K562 (cell line): Measurements from ENCODE around the gene WNT3. TPM values are rescaled to one million over a fixed set of nuclear protein-coding genes. Genes with fewer than 3 reads are reported as not detected.
A peak's percentile ranks its signal among the peaks of the same experiment; 100 is the strongest.

Experiments used
- CBFA2T2 ChIP-seq: fragments of 450-650 bp; conservative IDR thresholded peaks from 2 replicates; pipeline ENCODE4 v1.6.1; 2017; ENCODE audit warnings: mild to moderate bottlenecking
- CBFA2T3 ChIP-seq: fragments of 450-650 bp; IDR thresholded peaks from 2 replicates; pipeline ENCODE4 v1.6.1; 2017
- CBFB ChIP-seq: sonication (generic); formaldehyde crosslinking; IDR thresholded peaks from 2 replicates; pipeline ENCODE4 v1.4.0; 2020; ENCODE audit warnings: mild to moderate bottlenecking, missing genetic modification reagents
- CXXC5 ChIP-seq: fragments of 250-450 bp; sonication (Bioruptor Pico); IDR thresholded peaks from 2 replicates; pipeline ENCODE4 v1.8.0; 2022; ENCODE audit warnings: inconsistent platforms, mild to moderate bottlenecking, moderate library complexity
- HNRNPL ChIP-seq: fragments of 200-400 bp; formaldehyde crosslinking; IDR thresholded peaks from 2 replicates; pipeline ENCODE4 v1.6.1; 2017; ENCODE audit warnings: low read depth, mild to moderate bottlenecking, low read length
- NFIC ChIP-seq: fragments of 450-650 bp; IDR thresholded peaks from 2 replicates; pipeline ENCODE4 v1.6.1; 2017; ENCODE audit warnings: mild to moderate bottlenecking, inconsistent platforms
- SIN3A ChIP-seq, 2 experiments: fragments of 150-350 bp in 1 of 2; IDR thresholded peaks; 2 replicates each; pipeline ENCODE4 v1.6.1; 2011 to 2016; ENCODE audit warnings: borderline replicate concordance in 2 of 2, low read depth in 2 of 2, low read length in 2 of 2, mild to moderate bottlenecking in 2 of 2, moderate library complexity in 2 of 2; ENCODE audit not compliant: control insufficient read depth in 1 of 2
- SNIP1 ChIP-seq: fragments of 450-650 bp; IDR thresholded peaks from 2 replicates; pipeline ENCODE4 v1.7.1; 2017; ENCODE audit warnings: low read depth, mild to moderate bottlenecking
- ZBTB17 ChIP-seq: fragments of 450-650 bp; formaldehyde crosslinking; IDR thresholded peaks from 2 replicates; pipeline ENCODE4 v1.4.0; 2020; ENCODE audit warnings: mild to moderate bottlenecking
- ZKSCAN1 ChIP-seq: fragments of 150-350 bp; IDR thresholded peaks from 2 replicates; pipeline ENCODE4 v1.6.1; 2016; ENCODE audit warnings: low read depth, low read length
- ZKSCAN3 ChIP-seq: fragments of 250-450 bp; sonication (Bioruptor Pico); IDR thresholded peaks from 2 replicates; pipeline ENCODE4 v1.4.0; 2020
- ZNF24 ChIP-seq: fragments of 450-650 bp; IDR thresholded peaks from 2 replicates; pipeline ENCODE4 v1.6.1; 2016
- ZNF316 ChIP-seq: fragments of 450-650 bp; IDR thresholded peaks from 2 replicates; pipeline ENCODE4 v1.6.1; 2016
- ZNF778 ChIP-seq: fragments of 450-650 bp; formaldehyde crosslinking; IDR thresholded peaks from 2 replicates; pipeline ENCODE4 v1.4.0; 2020; ENCODE audit warnings: mild to moderate bottlenecking, moderate library complexity
- polyA plus RNA-seq, 8 experiments: library from polyadenylated mRNA; depleted of rRNA in 4 of 8; stranded (reverse) in 5 of 8; unstranded in 3 of 8; fragments of >200 nt; fragmentation: Nextera tagmentation in 2 of 8; fragmentation: Illumina TruSeq in 1 of 8; extraction: Ambion mirVana in 2 of 8; extraction: Trizol in 1 of 8; gene quantifications; 2 replicates each; pipeline versions ENCODE4 v1.2.1 to v1.2.3, GENCODE V29; 2011 to 2014; ENCODE audit warnings: inconsistent platforms in 1 of 8, missing spikeins in 1 of 8
- total RNA-seq, 7 experiments: library from RNA; depleted of rRNA in 6 of 7; stranded (reverse); fragments of >200 nt in 6 of 7; fragmentation: Illumina TruSeq in 2 of 7; extraction: Trizol in 2 of 7; gene quantifications; 2 replicates each; pipeline versions ENCODE4 v1.2.1 to v1.2.3, GENCODE V29; 2011 to 2021; ENCODE audit warnings: low replicate concordance in 1 of 7
- TF ChIP-seq, protein P1 (sequence below): sonication (generic); formaldehyde crosslinking; IDR thresholded peaks from 2 replicates; pipeline ENCODE4 v1.8.0; 2022; ENCODE audit warnings: missing genetic modification reagents, mild to moderate bottlenecking, borderline replicate concordance
- TF ChIP-seq, protein P2 (sequence below), 2 experiments: fragments of 450-650 bp in 1 of 2; sonication (generic) in 1 of 2; formaldehyde crosslinking in 1 of 2; IDR thresholded peaks; 2 replicates each; pipeline versions ENCODE4 v1.7.1 to v1.9.0; 2016 to 2022; ENCODE audit warnings: inconsistent platforms in 1 of 2, mild to moderate bottlenecking in 1 of 2, missing genetic modification reagents in 1 of 2
- TF ChIP-seq, protein P3 (sequence below): fragments of 250-450 bp; sonication (Bioruptor Pico); IDR thresholded peaks from 2 replicates; pipeline ENCODE4 v1.4.0; 2020; ENCODE audit warnings: mild to moderate bottlenecking, moderate library complexity

The WNT3 gene
- total and polyA plus RNA-seq, 9 of the 15 experiments (the other 6 are each of a cell fraction or from before 2014, with no cell fraction given) = 1.5 to 6.1 (median 3.3) TPM

DNA sequence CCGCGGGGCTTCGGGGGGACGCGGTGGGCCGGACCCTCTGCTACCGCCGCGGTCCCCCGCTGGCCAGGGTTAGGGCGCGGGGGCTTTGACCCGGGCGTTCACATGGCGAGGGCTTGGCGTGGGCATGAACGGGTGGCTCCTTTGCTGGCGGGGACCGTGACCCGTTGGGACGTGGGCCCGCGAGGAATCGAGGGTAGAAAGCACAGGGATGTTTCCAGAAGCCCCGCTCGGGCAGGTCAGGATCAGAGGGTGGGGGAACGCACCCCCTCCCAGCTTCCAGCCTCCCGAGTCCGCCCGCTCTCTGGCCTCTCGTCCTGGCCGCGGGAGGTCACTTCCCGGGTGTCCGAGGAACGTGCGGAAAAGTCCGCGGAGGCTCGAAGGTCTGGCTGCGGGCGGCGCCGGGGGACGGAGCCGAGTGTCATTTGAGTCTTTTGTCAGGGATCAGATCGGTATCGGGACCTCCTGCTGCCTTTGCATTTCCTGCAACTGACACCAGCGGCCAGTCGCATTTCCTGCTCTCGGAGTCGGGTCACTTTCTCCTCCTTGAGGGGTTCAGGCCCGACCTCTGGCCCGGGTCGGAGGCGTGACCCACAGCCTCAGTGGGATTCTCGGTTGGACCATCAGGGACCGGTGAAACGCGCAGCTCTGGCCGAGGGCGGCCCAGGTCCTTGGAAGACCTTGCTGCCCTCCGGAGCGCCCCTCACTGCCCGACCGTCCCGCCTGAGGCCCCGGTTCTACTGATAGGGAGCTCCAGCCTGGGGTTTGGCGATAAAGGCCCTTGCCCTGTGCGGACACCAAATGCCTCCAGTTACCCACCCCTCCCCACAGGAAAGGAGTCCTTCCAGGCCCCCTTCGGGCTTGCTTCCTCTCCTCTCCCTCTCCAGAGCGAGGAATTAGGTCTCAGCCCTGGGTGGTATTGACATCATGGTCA, 702 bp upstream of the WNT3 start (continued):
- TF ChIP-seq, protein P1, sequence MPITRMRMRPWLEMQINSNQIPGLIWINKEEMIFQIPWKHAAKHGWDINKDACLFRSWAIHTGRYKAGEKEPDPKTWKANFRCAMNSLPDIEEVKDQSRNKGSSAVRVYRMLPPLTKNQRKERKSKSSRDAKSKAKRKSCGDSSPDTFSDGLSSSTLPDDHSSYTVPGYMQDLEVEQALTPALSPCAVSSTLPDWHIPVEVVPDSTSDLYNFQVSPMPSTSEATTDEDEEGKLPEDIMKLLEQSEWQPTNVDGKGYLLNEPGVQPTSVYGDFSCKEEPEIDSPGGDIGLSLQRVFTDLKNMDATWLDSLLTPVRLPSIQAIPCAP (CRISPR knock-in tag) = no peak
- TF ChIP-seq ZKSCAN1 (no peak), CBFA2T2 (peak; percentile 58), CXXC5 (CRISPR knock-in tag) (peak; percentile 73), ZNF316 (no peak), ZNF24 (no peak), SIN3A (IDR thresholded peaks at IDR 0.05; ENCODE audit: borderline replicate concordance in 2 of 2, control insufficient read depth in 1 of 2, low read depth in 2 of 2, low read length in 2 of 2) (no peak), ZKSCAN3 (CRISPR knock-in tag) (no peak), NFIC (peak; percentile 32), CBFB (CRISPR knock-in tag) (no peak), SNIP1 (peak; percentile 30; the same call in 1 of the 2 replicates), CBFA2T3 (peak; percentile 84), HNRNPL (peak; percentile 93; the same call in 1 of the 2 replicates), ZBTB17 (CRISPR knock-in tag) (no peak; the same call in 1 of the 2 replicates), ZNF778 (CRISPR knock-in tag) (no peak)
- TF ChIP-seq, protein P2, sequence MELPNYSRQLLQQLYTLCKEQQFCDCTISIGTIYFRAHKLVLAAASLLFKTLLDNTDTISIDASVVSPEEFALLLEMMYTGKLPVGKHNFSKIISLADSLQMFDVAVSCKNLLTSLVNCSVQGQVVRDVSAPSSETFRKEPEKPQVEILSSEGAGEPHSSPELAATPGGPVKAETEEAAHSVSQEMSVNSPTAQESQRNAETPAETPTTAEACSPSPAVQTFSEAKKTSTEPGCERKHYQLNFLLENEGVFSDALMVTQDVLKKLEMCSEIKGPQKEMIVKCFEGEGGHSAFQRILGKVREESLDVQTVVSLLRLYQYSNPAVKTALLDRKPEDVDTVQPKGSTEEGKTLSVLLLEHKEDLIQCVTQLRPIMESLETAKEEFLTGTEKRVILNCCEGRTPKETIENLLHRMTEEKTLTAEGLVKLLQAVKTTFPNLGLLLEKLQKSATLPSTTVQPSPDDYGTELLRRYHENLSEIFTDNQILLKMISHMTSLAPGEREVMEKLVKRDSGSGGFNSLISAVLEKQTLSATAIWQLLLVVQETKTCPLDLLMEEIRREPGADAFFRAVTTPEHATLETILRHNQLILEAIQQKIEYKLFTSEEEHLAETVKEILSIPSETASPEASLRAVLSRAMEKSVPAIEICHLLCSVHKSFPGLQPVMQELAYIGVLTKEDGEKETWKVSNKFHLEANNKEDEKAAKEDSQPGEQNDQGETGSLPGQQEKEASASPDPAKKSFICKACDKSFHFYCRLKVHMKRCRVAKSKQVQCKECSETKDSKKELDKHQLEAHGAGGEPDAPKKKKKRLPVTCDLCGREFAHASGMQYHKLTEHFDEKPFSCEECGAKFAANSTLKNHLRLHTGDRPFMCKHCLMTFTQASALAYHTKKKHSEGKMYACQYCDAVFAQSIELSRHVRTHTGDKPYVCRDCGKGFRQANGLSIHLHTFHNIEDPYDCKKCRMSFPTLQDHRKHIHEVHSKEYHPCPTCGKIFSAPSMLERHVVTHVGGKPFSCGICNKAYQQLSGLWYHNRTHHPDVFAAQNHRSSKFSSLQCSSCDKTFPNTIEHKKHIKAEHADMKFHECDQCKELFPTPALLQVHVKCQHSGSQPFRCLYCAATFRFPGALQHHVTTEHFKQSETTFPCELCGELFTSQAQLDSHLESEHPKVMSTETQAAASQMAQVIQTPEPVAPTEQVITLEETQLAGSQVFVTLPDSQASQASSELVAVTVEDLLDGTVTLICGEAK (IDR thresholded peaks at IDR 0.05) = peak; percentile 52
- TF ChIP-seq, protein P2 (CRISPR knock-in tag; IDR thresholded peaks at IDR 0.05) = no peak
- TF ChIP-seq, protein P3, sequence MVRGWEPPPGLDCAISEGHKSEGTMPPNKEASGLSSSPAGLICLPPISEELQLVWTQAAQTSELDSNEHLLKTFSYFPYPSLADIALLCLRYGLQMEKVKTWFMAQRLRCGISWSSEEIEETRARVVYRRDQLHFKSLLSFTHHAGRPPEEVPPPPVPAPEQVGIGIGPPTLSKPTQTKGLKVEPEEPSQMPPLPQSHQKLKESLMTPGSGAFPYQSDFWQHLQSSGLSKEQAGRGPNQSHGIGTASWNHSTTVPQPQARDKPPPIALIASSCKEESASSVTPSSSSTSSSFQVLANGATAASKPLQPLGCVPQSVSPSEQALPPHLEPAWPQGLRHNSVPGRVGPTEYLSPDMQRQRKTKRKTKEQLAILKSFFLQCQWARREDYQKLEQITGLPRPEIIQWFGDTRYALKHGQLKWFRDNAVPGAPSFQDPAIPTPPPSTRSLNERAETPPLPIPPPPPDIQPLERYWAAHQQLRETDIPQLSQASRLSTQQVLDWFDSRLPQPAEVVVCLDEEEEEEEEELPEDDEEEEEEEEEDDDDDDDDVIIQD = no peak
